RWPE1 (cell line): Measurements from ENCODE around the gene KCNJ8.
"Not testable (repeated sequence)": the region's sequence is repeated elsewhere in the genome, so short reads cannot be mapped to it uniquely, and the experiment has no call there.

ENCODE experiments used
- CTCF ChIA-PET: fragments of 350-600 bp; sonication (Branson Sonifier 250); formaldehyde crosslinking; extraction: SDS; loops from one replicate; lab custom pipeline; 2021; lab: Yijun Ruan, JAX
- POLR2A ChIA-PET: fragments of 400-600 bp; formaldehyde crosslinking; extraction: SDS; loops from one replicate; lab custom pipeline; 2020; ENCODE audit warnings: antibody characterized with exemption; ENCODE audit not compliant: low non-redundant PET; lab: Yijun Ruan, JAX
- DNase-seq: peaks from one replicate; pipeline ENCODE4 v3.0.0; 2012; ENCODE audit warnings: low spot score
- H3K27ac ChIP-seq: fragments of 450-650 bp; 2 replicates; pipeline ENCODE4 v1.5.1; 2017
- TF ChIP-seq, protein P1 (sequence below): fragments of 450-650 bp; conservative IDR thresholded peaks from 2 replicates; pipeline ENCODE4 v1.5.1; 2017; ENCODE audit warnings: low read depth, mild to moderate bottlenecking

Gene KCNJ8

DNA sequence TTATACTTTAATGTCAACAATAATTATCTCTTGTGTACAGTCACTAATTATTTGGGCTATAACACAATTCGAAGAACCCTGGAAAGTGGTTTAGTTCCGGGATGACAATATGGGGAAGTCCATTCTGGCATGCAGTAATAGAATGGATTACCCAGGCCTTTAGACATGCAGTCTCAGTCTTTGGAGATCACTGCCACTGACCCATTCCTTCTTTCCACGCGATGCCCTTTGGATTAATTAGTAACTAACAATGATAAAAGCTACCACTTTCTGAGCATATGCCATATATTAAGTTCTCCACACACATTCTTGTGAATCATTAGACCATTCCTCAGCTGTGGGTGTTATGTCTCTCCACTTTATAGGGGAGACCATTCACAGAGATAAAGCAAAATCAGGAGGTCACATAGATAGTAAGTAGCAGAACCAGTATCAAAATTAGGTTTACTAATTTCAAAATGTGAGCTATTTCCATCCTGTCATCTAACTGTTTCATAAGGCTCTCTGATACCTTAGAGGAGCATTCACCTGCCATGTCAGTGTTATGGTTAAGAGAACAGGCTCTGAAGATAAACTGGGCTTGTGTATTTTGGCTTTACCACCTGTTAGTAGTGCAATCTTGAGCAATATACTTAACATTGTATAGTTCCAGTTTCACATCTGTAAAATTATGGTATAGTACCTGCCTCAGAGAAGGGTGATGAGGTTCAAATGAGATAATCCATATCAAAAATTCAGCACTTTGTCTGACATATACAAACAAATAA lies 27.2 kb upstream of the KCNJ8 start:
- ChIA-PET POLR2A (no interaction called here), CTCF (no interaction called here)

DNA sequence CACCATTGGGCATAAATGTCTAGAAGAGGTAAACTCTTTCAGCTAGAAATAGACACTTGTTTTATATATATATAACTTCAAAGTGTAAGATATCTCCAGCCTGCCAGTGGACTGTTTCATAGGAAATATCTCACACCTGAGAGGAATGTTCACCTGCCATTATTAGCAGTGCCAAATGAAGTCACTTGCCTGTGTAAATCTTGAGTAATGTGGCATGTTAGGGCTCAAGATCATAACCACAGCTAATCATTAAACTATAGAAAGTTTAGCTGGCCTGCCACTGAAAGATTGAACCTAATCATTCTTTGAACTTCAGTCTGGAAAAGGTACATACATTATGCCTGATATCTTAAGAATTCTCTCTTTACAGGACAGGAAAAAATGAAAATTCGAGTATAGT lies 25.5 kb upstream of the KCNJ8 start:
- no peak overlapping the region for H3K27ac ChIP-seq
- POLR2A ChIA-PET, result no interaction called here
- TF ChIP-seq, protein P1, sequence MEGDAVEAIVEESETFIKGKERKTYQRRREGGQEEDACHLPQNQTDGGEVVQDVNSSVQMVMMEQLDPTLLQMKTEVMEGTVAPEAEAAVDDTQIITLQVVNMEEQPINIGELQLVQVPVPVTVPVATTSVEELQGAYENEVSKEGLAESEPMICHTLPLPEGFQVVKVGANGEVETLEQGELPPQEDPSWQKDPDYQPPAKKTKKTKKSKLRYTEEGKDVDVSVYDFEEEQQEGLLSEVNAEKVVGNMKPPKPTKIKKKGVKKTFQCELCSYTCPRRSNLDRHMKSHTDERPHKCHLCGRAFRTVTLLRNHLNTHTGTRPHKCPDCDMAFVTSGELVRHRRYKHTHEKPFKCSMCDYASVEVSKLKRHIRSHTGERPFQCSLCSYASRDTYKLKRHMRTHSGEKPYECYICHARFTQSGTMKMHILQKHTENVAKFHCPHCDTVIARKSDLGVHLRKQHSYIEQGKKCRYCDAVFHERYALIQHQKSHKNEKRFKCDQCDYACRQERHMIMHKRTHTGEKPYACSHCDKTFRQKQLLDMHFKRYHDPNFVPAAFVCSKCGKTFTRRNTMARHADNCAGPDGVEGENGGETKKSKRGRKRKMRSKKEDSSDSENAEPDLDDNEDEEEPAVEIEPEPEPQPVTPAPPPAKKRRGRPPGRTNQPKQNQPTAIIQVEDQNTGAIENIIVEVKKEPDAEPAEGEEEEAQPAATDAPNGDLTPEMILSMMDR, result no peak
- DNase-seq, result no peak
- CTCF ChIA-PET, result no interaction called here

More for the DNA sequence above, 27.2 kb upstream of the KCNJ8 start:
- no peak for DNase-seq
- H3K27ac ChIP-seq, result no peak overlapping the region
- TF ChIP-seq, protein P1, result no peak

DNA sequence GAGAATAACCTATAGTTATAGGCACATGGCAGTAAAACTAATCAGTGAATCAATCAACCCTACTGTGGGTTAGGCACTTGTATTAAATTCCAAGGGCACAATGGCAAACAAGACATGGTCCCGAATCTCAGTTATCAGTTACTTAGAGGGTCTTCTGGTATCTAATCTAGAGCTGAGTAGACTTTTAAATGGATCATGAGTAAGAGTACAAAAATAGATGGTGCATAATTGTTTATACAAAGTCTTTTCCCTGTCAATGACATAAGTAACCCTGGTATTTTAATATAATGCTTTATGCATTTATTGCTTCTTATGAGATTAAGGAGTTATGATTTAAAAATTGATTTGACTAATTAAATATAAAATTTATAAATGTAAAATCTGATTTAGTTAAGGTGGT lies 23.0 kb upstream of the KCNJ8 start:
- CTCF ChIA-PET, result no interaction called here
- no peak overlapping the region for H3K27ac ChIP-seq
- no peak for DNase-seq
- POLR2A ChIA-PET, result no interaction called here
- TF ChIP-seq, protein P1, result no peak

DNA sequence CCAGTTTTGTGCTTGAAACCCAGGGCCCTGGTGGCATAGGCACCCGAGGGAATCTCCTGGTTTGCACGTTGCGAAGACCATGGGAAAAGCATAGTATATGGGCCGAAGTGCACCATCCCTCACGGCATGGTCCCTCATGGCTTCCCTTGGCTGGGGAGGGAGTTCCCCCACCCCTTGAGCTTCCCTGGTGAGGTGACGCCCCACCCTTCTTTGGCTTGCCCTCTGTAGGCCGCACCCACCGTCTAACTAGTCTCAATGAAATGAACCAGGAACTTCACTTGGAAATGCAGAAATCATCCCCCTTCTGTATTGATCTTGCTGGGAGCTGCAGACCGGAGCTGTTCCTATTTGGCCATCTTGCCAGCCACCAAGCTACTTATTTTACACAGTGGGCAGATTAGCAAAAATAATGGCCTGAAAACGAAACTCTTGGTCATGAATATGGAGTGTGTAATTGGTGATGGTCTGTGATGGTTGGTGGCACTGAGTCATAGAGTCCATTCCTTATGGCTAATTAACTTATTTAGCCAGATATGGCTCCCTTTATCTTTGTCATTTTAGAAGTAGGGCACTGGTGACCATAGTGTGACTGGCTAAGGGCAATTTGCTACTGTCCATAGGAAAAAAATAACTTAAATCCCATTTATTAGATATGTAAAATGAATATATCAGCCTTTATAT lies 21.3 kb upstream of the KCNJ8 start:
- no peak for DNase-seq
- ChIA-PET POLR2A (no interaction called here), CTCF (interaction anchor here (0.6 kb wide), 1 partner anchor 28 kb away, joined by 4 read pairs; no protein-coding TSS in a partner anchor)
- TF ChIP-seq, protein P1, result no peak
- H3K27ac ChIP-seq, result no peak overlapping the region

DNA sequence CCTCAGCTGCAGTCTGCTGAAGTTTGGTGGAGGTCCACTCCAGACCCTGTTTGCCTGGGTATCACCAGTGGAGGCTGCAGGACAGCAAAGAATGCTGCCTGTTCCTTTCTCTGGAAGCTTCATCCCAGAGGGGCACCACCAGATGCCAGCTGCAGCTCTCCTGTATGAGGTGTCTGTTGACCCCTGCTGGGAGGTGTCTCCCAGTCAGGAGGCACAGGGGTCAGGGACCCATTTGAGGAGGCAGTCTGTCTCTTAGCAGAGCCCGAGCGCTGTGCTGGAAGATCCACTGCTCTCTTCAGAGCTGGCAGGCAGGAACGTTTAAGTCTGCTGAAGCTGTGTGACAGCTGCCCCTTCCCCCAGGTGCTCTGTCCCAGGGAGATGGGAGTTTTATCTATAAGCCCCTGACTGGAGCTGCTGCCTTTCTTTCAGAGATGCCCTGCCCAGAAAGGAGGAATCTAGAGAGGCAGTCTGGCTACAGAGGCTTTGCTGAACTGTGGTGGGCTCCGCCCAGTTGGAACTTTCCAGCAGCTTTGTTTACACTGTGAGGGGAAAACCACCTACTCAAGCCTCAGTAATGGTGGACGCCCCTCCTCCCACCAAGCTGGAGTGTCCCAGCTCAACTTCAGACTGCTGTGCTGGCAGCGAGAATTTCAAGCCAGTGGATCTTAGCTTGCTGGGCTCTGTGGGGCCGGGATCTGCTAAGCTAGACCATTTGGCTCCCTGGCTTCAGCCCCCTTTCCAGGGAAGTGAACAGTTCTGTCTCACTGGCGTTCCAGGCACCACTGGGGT lies 20.5 kb upstream of the KCNJ8 start:
- H3K27ac ChIP-seq, DNase-seq, POLR2A ChIA-PET, CTCF ChIA-PET: not testable (repeated sequence)

DNA sequence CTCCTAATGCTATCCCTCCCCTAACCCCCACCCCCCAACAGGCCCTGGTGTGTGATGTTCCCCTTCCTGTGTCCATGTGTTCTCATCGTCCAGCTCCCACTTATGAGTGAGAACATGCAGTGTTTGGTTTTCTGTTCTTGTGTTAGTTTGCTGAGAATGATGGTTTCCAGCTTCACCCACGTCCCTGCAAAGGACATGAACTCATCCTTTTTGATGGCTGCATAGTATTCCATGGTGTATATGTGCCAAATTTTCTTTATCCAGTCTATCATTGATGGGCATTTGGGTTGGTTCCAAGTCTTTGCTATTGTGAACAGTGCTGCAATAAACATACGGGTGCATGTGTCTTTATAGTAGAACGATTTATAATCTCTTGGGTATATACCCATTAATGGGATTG lies 15.2 kb upstream of the KCNJ8 start:
- DNase-seq, POLR2A ChIA-PET, CTCF ChIA-PET: not testable (repeated sequence)

DNA sequence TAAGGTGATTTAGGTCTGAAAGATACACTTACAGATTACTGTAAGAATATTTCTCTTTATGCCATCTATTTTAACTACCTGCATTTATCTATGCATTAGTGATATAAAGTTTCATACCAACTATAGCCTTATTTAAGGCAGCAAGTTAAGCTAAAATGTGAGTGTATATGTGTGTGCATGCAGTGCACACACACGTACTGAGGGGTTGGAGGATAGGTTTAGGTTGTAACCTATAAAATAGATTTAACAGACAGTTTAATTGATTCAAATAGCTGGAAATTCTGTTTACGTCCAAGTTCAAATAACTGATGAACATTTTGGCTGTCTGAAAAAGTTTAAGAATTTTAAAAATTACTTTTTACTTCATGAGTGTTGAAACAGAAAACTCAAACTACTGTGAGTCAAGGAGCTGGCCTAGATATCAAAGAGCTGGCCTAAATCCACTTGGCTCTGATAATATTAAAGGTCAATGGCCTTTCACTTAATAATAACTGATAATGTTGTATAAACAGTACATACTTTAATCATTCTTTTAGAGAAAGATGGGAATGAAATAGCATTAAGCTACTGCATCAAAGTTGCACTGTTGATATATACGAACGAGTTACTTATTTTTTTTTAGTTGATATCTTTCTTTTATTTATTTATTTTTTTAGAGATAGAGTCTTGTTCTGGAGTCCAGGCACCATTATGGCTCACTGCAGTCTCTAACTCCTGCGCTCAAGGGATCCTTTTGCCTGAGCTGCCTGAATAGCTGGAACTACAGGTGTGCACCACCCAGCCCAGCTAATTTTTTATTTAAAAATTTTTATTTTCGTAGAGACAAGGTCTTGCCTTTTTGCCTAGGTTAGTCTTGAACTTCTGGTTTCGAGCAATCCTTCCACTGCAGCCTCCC lies 13.8 kb upstream of the KCNJ8 start:
- POLR2A ChIA-PET, result no interaction called here
- TF ChIP-seq, protein P1, result no peak
- DNase-seq, result no peak

More for the DNA sequence above, 15.2 kb upstream of the KCNJ8 start:
- not testable (repeated sequence) for H3K27ac ChIP-seq

More for the DNA sequence above, 13.8 kb upstream of the KCNJ8 start:
- CTCF ChIA-PET, result no interaction called here
- no peak overlapping the region for H3K27ac ChIP-seq
